Liver (tissue), 3 donors: ENCODE results near the gene TMEM254.
"Not testable (repeated sequence)": the region's sequence is repeated elsewhere in the genome, so short reads cannot be mapped to it uniquely, and the experiment has no call there.

ENCODE experiments used
- GABPA ChIP-seq, 2 donors: IDR thresholded peaks in 1 of 2; conservative IDR thresholded peaks in 1 of 2; 2 replicates each; pipeline ENCODE4 v1.6.1; 2016; ENCODE audit warnings: antibody characterized with exemption in 2 of 2, mild to moderate bottlenecking in 1 of 2, moderate library complexity in 1 of 2
- JUND ChIP-seq, 2 donors: IDR thresholded peaks; 2 replicates each; pipeline ENCODE4 v1.6.1; 2016; ENCODE audit warnings: antibody characterized with exemption in 2 of 2
- TF ChIP-seq, protein P1 (sequence below): fragments of 150-350 bp; IDR thresholded peaks from 2 replicates; pipeline ENCODE4 v1.5.1; 2017; ENCODE audit warnings: improper control_type of control experiment, low read depth, low read length; ENCODE audit not compliant: missing input control
- TF ChIP-seq, protein P2 (sequence below): IDR thresholded peaks from 2 replicates; pipeline ENCODE4 v1.6.1; 2016; ENCODE audit warnings: antibody characterized with exemption
- TF ChIP-seq, protein P3 (sequence below): IDR thresholded peaks from 2 replicates; pipeline ENCODE4 v1.6.1; 2016; ENCODE audit warnings: antibody characterized with exemption
- donor health status: healthy.
- donor health status: healthy.

DNA sequence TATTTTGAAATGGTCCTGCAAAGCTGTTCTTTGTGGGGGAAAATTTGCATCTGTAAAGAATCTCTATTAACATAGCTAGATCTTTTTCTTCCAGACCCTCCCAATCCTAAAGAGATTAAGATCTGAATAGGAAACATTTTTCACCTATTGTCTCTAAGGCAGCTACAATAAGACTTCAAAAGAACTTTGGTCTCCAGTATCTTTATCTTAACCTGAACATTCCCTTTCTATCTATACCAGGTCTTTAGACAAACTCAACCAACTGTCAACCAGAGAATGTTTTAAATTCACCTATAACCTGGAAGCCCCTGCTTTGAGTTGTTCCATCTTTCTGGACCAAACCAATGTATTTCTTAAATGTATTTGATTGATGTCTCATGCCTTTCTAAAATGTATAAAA lies 10.6 kb upstream of the TMEM254 start:
- TF ChIP-seq, protein P1, sequence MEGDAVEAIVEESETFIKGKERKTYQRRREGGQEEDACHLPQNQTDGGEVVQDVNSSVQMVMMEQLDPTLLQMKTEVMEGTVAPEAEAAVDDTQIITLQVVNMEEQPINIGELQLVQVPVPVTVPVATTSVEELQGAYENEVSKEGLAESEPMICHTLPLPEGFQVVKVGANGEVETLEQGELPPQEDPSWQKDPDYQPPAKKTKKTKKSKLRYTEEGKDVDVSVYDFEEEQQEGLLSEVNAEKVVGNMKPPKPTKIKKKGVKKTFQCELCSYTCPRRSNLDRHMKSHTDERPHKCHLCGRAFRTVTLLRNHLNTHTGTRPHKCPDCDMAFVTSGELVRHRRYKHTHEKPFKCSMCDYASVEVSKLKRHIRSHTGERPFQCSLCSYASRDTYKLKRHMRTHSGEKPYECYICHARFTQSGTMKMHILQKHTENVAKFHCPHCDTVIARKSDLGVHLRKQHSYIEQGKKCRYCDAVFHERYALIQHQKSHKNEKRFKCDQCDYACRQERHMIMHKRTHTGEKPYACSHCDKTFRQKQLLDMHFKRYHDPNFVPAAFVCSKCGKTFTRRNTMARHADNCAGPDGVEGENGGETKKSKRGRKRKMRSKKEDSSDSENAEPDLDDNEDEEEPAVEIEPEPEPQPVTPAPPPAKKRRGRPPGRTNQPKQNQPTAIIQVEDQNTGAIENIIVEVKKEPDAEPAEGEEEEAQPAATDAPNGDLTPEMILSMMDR, result not testable (repeated sequence)
- not testable (repeated sequence) for TF ChIP-seq JUND (IDR thresholded peaks at IDR 0.05); GABPA (IDR thresholded peaks at IDR 0.05 in 1 of 2, conservative IDR thresholded peaks at IDR 0.05 in 1 of 2)
- TF ChIP-seq, protein P2, sequence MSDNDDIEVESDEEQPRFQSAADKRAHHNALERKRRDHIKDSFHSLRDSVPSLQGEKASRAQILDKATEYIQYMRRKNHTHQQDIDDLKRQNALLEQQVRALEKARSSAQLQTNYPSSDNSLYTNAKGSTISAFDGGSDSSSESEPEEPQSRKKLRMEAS, result not testable (repeated sequence)
- TF ChIP-seq, protein P3, sequence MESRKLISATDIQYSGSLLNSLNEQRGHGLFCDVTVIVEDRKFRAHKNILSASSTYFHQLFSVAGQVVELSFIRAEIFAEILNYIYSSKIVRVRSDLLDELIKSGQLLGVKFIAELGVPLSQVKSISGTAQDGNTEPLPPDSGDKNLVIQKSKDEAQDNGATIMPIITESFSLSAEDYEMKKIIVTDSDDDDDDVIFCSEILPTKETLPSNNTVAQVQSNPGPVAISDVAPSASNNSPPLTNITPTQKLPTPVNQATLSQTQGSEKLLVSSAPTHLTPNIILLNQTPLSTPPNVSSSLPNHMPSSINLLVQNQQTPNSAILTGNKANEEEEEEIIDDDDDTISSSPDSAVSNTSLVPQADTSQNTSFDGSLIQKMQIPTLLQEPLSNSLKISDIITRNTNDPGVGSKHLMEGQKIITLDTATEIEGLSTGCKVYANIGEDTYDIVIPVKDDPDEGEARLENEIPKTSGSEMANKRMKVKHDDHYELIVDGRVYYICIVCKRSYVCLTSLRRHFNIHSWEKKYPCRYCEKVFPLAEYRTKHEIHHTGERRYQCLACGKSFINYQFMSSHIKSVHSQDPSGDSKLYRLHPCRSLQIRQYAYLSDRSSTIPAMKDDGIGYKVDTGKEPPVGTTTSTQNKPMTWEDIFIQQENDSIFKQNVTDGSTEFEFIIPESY, result not testable (repeated sequence)
